Measurements from ENCODE around the gene NOTCH1.
"Not testable (repeated sequence)": the region's sequence is repeated elsewhere in the genome, so short reads cannot be mapped to it uniquely, and the experiment has no call there.

Gene NOTCH1

DNA sequence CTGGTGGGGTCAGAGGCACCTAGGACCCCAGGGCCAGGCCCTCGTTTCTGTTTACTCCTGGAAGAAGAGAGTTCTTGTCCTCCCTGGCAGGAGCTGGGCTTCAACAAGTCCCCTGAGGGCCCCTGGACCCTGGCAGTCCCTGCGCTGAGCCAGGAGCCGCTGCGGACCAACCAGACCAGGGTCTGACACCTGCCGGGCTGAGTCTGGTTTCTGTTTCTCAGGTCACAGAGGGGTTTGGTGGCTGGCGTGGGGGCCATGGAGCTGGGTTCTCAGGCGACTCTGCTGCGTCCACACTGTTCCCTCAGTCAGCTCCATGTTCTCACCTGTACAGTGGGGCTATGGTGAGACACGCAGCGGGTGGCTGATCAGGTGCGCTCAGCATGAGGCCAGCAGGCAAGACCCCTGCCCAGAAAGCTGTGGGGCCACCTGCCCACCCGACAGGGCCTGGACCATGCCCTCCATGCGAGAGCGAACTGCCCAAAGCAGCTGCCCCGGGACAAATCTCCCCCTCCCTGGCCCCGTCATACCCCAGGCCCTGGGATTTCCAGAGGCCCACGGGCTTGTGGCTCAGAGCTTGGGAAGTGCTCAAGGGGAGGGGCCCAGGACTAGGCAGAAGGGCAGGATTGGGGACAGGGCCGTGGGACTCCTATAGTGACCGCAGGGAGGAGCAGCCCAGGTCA lies 17.9 kb upstream of the NOTCH1 start:
- DNase-seq: no peak

DNA sequence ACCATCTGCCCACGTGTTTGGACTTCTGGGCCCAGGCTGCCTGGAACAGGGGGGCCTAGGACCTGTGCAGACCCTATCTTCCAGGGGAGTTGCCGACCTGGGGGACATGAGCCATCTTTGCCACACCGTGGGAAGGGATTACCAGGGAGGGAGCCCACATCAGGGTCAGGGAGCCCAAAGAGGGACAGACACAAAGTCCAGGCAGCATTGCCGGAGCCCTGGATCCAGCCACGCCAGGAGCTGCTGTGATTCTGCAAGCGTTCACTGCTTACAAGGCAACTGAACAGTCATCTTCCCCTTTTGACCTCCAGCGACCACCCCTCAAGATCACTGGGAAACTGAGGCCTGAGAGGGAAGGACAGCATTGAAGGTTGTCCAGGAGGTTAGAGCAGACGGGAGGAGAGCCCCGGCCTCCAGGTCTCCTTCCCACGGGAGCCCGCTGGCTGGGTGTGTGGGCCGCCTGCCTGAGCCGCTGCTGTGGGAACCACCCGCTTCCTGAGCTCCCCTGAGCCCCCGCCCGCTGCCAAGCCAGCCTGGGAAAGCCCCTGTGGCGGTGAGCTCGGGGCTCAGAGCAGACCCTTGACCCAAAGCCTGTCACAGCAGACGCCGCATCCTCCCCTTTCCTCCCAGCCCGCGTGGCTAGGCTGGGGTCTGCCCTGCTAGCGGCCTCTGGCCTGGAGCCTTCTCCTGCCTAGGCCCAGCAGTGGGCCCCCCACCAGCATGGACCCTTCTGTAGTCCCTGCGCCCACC lies 17.1 kb upstream of the NOTCH1 start:
- DNase-seq: no peak

DNA sequence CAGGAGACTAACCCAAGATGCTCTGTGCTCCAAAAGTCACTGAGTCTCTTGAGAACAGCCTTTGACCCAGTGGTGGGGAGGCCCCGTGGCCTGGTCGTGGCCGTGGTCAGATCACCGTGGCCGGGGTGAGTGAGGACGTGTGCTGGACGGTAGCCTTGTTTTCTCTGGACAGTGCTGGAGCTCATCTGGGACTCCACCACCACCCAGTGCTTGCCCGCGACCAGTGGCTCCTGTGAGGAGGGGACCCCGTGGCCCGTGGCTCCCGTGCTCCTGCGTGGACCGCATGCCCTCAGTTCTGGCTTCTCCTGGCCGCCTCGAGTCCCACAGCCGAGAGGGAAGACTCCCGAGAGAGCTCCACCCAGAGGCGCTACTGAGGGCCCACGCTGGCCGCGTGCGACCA lies 15.9 kb upstream of the NOTCH1 start:
- DNase-seq: no peak

DNA sequence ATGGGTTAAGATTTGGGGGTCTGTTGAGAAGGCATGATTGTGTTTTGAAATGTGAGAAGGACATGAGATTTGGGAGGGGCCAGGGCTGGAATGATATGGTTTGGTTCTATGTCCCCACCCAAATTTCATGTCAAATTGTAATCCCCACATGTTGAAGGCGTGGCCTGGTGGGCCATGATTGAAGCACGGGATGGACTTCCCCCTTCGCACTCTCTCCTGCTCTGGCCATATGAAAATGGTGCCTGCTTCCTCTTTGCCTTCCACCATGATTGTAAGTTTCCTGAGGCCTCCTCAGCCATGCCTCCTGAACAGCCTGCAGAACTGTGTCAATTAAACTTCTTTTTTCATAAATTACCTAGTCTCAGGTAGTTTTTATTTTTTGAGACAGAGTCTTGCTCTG lies 14.7 kb upstream of the NOTCH1 start:
- no peak for DNase-seq

DNA sequence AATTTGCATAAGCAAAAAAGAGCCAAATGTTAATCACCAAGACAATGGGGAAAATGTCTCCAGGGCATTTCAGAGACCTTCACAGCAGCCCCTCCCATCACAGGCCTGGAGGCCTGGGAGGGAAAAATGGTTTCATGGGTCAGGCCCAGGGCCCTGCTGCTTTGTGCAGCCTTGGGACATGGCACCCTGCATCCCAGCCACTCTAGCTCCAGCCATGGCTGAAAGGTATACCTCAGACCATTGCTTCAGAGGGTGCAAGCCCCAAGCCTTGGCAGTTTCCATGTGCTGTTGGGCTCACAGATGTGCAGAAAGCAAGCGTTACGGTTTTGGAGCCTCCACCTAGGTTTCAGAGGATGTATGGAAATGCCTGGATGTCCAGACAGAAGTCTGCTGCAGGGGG lies 13.5 kb upstream of the NOTCH1 start:
- DNase-seq: not testable (repeated sequence)

DNA sequence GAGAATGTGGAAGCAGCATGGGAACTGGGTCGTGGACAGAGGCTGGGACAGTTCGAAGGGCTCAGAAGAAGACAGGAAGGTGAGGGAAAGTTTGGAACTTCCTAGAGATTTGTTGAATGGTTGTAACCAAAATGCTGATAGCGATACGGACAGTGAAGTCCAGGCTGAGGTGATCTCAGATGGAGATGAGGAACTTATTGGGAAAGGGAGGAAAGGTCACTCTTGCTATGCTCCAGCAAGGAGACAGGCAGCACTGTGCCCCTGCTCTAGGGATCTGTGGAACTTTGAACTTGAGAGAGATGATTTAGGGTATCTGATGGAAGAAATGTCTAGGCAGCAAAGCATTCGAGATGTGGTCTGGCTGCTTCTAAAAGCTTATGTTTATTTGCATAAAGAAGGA lies 13.0 kb upstream of the NOTCH1 start:
- not testable (repeated sequence) for DNase-seq

DNA sequence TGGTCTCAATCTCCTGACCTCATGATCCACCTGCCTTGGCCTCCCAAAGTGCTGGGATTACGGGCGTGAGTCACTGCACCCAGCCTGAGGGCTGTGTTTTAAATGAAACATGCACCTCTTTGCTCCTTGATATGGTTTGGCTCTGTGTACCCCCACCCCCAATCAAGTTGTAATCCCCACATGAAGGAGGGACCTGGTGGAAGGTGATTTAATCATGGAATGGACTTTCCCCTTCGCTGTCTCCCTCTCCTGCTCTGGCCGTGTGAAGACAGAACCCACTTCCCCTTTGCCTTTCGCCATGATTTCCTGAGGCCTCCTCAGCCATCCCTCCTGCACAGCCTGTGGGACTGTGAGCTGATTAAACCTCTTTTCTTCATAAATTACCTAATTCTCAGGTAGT lies 12.5 kb upstream of the NOTCH1 start:
- no peak for DNase-seq

DNA sequence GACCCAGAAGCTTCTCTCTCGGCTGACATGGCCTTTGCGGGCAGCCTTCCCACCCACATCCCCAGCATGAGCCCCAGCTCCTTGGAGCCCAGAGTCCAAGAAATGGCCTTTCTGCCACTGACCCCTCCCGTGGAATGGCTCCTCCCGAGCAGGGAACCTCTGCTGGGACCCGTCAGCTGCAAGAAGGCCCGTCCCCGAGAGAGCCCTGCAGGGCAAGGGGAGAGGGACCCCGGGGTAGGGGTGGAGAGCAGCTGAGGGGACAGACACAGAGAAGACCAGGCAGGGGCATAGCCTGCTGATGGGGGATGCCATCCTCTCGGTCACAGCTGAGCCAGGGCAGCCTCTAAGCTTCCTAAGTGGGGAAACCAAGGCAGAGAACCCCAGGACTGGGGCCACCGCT lies 11.2 kb upstream of the NOTCH1 start:
- no peak for DNase-seq

DNA sequence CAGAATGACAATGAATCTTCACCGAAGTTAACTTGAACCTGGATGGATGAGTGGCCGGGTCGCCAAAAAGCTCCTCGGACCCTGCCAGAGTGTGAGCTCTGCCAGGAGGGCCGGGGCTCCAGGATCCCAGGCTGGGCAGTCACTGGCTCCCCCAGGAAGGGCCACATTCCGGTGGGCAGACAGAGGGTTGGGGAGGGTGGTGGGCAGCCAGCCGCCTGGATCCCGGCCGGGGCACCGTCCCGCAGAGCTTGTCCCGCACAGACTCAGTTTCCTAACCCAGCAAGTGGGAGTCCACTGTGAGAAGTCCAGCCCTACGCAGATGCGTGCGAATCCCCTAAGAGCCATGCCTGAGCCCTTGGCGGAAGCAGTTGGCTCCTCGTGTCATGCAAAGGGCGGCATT lies 10.3 kb upstream of the NOTCH1 start:
- DNase-seq: no peak

DNA sequence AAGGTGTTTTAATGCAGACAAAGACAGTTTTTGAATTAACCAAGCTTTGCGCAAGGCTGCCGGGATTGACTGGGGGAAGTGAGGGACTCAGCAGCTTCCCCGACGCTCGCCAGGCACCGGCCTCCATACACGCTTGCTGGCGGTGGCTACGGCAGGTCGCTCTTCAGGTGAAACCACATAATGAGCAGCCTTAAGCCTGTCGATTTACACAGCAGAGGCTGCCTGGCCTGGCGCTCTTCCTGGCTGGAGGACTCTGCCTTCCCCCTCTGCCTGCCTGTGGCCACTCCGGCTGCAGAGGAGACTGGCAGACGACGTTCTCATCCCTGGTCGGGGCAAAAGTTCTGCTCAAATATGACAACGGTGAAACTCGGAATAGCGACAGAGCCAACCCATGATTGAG lies 9.0 kb upstream of the NOTCH1 start:
- no peak for DNase-seq

DNA sequence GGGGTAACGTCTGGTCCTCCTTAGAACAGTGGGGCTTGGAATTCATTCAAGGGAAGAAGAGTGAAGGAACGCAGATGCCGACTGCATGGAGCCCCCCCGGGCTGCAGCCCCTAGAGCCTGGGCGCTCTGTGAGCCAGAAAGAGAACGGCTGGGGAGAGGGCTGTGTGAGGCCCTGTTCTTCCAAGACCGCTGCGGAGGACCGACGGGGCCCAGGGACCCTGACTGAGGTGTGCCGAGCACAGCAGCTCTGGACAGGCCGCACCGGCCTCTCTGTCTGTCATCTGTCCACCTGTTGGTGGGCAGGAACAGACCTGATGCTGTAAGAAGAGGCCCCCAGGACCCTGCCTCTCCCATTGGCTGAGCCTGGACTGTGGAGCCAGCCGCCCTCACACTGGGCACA lies 7.7 kb upstream of the NOTCH1 start:
- no peak for DNase-seq

DNA sequence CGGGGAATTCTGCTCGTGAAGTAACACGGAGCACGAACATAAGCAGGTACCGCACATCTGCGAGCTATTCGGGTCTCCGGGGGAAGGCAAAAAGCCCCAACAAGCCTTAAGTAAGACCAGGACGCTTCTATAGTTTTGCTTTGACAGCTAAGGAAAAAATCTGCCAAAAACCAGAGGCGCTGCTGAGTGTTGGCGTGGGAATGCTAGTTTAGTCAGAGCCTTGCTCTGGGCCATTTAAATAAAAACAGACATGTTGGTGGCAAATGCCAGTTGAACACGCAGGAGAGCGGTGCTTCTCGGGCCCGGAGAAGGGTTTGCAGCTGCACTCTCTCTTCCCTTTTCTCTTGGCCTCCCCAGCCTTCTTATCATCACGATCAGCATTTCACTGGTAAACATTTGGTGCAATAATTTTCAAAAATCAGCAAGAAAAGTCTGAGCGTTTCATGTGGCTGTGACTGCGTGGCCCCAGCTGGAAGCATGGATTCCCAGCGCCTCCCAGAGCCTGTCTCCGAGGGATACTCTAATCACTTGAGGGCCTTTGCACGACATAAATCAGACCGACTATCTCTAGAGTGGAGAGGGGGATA lies 6.4 kb upstream of the NOTCH1 start:
- DNase-seq: no peak

DNA sequence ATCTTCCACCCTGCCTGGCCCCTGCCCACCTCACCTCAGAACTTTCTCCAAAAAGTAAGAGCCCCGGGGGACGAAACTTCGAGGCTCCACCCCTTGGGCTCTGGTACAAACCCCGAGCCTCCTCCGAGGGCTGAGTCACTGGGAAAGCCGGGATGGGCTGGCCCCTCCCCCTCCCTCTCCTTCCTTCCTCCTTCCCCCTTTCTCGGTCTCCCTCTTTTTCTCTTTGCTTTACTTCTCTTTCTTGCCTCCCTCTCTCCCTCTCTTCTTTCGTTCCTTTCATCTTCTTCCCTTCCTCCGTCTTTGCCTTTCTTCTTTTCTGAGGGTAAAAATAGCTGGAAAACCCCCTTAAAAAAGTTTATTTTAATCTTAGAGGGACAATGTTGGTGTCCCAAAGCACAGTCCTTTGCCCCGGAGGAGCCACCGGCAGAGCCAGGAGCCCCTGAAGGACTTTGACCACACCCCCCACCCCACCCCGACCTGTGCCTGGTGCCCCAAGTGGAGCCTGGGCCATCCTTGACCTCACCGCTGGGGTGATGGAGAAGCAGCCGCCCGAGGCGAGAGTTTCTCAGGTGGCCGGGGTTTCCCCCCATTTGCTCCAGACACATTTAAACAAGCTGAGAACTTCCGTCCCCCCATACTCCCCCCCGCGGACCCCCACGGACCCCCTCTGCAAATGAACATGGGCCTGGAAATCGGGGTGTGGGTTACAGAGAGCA lies 5.7 kb upstream of the NOTCH1 start:
- peak; percentile 29 for DNase-seq

DNA sequence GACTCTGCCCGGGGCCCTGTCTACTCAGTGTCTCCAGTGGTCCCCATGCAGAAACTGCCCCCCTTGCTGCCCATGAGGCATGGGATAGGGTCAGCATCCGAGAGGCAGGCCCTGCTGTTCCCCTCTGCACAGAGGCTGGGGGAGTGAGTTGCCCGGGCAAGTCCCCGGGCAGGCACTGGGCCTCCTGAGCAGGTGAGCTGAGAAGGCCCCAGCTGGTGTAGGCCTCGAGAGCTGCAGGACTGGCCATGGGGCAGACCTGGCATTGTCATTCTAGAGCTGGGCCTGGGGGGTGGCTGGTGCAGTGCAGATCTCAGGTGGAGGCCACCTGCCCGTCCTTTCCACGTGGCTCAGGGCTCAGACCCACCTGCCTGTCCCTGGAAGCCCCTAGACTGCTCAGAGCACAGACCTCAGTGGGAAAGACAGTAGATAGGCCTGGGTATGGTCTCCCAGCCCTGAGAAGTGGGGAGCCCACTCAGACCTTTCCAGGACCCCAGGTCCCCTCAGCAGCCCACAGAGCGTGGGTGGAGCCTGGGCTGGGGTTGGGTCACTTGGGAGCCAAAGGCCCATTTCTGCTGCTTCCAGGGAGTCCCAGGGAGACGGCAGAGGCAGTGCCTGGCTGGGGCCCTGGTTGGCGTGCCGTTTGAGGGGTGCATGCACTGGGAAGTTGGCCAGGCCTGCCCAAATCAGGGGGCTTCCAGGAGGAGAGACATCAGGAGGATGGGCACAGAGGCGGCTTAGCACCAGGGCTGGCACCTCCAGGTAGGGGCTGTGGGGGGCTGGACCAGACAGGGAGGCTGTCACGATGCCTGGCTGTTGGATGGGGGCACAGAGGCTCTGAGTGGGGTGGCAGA lies 4.8 kb upstream of the NOTCH1 start:
- DNase-seq: no peak

DNA sequence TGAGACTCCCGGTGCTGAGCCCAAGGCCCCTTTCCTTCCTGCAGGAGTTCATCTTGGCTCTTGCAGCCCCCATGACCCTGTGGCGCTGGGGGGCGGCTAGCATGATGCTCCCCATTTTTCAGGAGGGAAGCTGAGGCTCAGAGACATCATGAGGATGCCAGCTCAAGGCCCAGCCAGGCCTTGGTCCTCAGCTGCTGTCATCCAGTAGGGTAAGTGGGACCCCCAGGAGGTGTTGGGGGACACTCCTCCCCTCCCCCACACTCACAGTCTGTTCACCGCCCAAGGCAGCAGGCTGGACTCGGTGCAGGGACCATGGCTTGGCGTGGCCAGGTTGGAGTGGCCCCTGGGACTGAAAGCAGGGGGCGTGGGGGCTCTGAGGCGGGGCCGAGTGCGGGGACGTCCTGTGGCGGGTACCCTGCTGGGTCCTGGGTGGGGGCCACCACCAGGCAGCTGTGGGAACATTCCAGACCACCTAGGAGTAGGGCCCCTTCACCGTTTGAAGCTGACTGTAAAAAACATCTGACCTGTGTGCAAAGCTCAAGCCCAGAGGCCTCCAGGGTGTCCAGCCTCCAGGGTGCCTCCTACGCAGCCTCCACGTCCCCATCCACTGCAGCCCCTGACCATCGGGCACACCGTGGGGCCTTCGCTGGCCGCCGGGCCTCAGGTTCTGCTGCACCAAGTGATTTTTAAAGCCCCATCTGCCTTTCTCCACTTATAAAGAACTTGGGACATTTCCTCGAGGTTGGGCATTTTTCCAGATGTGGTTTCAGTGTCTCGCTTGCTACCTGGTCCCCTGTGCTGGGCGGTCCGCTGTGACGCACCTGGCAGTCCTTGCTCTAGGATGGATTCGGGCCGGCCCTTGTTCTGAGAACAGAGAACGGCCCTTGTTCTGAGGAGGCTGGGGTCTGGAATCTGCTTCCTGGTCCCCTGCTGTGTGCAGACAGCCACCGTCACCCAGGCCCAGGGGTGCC lies 3.4 kb upstream of the NOTCH1 start:
- no peak for DNase-seq

DNA sequence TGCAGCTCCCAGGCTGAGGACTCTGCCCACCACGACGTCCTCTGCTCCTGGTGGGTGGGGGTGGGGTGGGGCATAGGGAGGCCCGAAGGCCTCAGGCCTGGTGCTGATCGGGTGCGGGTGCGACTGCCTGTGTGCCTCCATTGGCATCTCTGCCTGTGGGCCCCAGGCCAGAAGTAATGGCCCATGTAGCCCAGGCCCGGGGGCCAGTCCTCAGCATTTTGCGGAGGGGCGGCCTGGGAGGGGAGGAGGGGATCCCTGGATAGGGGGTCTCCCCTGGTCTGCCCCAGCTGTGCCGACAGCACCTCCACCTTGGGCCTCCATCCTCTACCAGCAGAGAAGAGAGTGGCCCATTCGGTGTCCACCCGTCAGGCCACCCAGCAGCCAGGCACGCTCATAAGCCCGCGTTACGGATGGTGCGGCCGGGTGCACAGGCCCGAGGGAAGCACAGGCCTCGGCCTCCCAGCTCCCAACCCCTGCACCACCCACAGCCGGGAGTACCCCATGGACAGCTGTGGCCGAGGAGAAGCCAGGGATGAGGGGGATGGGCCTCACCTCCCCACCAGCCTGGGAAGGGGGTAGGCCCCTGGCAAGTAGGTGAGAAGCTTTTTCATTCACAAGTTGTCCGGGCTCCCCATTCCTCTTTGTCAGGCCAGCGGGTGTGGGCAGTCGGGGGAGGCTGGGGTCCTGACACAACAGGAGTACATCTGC lies 1.8 kb upstream of the NOTCH1 start:
- no peak for DNase-seq

DNA sequence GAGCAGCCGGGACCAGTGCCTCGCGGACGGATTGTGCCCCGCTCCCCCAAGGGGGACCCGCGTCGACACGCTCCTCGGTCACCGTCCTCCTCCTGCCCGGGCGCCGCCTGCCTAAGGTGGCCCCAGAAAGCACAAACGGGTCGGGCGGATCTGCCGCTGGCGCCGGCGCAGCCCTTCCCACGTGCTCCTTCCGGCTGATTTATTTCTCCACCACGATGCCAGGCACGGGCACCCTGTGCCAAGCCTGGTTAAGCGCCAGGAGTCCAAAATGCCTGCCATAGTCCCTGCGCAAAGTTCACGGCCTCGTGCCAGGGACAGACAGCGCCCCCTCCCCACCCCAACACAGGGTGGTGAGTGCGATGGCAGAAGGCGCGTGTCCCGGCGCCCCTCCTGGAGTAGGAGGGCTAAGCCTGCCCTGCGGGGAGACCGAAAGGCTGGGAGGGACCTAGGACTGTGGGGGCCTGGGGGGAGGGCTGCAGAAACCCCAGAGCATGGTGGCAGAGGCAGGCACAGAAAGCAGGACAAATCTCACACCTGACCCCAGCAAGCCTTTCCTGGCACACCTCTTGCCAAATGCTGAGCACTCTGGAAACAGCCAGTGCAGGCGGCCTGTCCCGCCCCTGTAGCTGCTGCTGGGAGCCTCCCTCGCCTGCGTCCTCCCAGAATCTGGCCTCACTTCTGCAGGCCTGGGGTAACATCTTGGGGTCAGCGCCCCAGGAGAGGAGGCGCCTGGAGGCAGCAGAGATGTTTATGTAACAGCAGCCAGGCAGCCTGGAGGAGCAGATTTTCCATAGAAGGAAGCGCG lies 1.1 kb upstream of the NOTCH1 start:
- no peak for DNase-seq

DNA sequence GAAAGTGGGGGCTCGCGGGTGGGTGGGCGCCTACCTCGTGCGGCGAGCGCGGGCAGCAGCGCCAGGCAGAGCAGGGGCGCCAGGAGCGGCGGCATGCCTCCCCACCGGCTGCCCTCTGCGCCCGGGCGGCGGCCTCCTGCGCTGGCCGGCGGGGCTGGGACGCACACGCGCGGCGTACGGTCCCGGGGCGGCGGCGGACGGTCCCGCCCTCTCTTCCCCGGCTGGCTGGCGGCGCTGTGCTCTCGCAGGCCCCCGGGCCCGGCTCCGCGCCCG lies 220 bp downstream of the NOTCH1 start:
- DNase-seq: no peak

DNA sequence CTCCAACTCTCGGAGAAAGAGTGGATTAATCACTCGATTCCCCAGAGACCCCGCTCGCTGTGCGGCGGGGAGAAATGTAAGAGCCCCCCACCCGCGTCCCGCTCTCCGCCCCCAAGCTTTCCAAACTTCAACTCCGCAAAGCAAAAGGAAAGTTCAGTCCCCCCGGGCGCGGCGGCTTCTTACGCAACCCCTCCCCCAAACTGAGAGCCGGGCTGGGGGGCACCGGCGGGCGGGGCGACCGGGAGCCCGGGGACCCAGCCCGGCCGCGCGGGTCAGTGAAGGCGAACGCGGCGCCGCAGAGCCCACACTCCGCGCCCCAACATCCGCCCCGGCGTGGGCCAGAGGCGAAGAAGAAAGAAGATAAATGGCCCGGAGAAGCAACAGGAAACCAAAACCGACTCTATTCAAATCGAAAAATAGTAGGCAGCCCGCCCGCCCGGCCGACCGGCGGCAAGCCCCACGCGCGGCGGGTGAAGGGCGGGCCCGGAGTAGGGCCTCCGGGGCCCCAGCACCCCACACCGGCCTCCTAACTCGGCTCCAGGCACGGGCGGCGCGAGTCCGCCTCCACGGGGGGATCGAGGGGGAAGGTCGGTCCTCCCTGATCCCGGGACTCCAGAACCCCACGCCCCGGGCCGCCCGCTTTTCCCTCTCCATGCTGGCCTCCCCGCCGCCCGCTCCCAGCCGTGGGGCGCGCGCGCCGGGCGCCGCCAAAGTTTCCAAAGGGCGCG lies 720 bp downstream of the NOTCH1 start:
- no peak for DNase-seq

DNA sequence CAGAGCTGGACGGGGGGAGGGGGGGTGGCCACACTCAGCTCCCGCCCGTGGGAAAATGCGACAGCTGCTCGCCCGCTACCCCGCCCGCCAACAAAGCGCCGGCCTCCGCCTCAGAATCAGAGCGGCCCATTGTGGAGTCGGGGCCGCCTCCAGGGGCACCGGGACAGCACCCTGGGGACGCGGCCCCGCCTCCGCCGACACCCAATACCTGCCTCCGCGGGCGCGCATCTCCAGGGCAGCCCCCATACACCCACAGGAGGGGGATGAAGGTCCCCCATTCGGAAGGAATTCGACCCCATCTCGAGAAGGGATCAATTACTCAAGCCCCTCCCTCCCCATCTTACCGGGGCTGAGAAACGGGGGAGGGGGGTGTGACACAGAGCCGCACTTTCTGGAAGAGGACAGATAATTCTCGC lies 1.3 kb downstream of the NOTCH1 start:
- no peak for DNase-seq
